GM23248 (cell line): ENCODE measurements around the gene C1orf216. TPM values are rescaled to one million over a fixed set of nuclear protein-coding genes. Genes with fewer than 3 reads are reported as not detected.
"Not testable (repeated sequence)": the region's sequence is repeated elsewhere in the genome, so short reads cannot be mapped to it uniquely, and the experiment has no call there.

Experiments
- DNase-seq: peaks from one replicate; pipeline ENCODE4 v3.0.0-alpha.2; 2015
- H2AFZ ChIP-seq: fragments of 200-600 bp; sonication (generic); 2 replicates; pipeline ENCODE4 v1.6.1; 2016; ENCODE audit warnings: antibody characterized with exemption
- H3F3A ChIP-seq: fragments of 200-600 bp; sonication (generic); 2 replicates; pipeline ENCODE4 v1.6.1; 2016; ENCODE audit warnings: mild to moderate bottlenecking, antibody characterized with exemption, mixed run types; ENCODE audit not compliant: insufficient read depth
- H3K27ac ChIP-seq: fragments of 200-600 bp; sonication (generic); 2 replicates; pipeline ENCODE4 v1.5.1; 2016; ENCODE audit warnings: mild to moderate bottlenecking
- H3K27me3 ChIP-seq: fragments of 200-600 bp; sonication (generic); replicated peaks from 2 replicates; pipeline ENCODE4 v1.6.1; 2016; ENCODE audit warnings: mild to moderate bottlenecking; ENCODE audit not compliant: insufficient read depth
- H3K36me3 ChIP-seq: fragments of 200-600 bp; sonication (generic); 2 replicates; pipeline ENCODE4 v1.6.1; 2016; ENCODE audit warnings: low read depth, mild to moderate bottlenecking
- H3K4me1 ChIP-seq: fragments of 200-600 bp; sonication (generic); 2 replicates; pipeline ENCODE4 v1.6.1; 2016; ENCODE audit warnings: mild to moderate bottlenecking; ENCODE audit not compliant: insufficient read depth
- H3K4me2 ChIP-seq: fragments of 200-600 bp; sonication (generic); one replicate; pipeline ENCODE4 v1.6.1; 2016; ENCODE audit warnings: mild to moderate bottlenecking; ENCODE audit not compliant: unreplicated experiment
- H3K4me3 ChIP-seq: fragments of 200-600 bp; sonication (generic); 2 replicates; pipeline ENCODE4 v1.5.1; 2016; ENCODE audit warnings: mild to moderate bottlenecking
- H3K79me2 ChIP-seq: fragments of 200-600 bp; sonication (generic); 2 replicates; pipeline ENCODE4 v1.6.1; 2016; ENCODE audit warnings: mild to moderate bottlenecking; ENCODE audit not compliant: insufficient read depth
- H3K9ac ChIP-seq: fragments of 200-600 bp; sonication (generic); 2 replicates; pipeline ENCODE4 v1.6.1; 2016; ENCODE audit warnings: mild to moderate bottlenecking
- H3K9me2 ChIP-seq: fragments of 200-600 bp; sonication (generic); 2 replicates; pipeline ENCODE4 v1.6.1; 2016; ENCODE audit warnings: mixed run types, mild to moderate bottlenecking, moderate library complexity; ENCODE audit not compliant: insufficient read depth
- H3K9me3 ChIP-seq: fragments of 200-600 bp; sonication (generic); one replicate; pipeline ENCODE4 v1.6.1; 2017; ENCODE audit warnings: low read depth
- H4K20me1 ChIP-seq: fragments of 200-600 bp; sonication (generic); 2 replicates; pipeline ENCODE4 v1.6.0; 2016; ENCODE audit not compliant: insufficient read depth
- EZH2 ChIP-seq: fragments of 200-600 bp; sonication (generic); IDR thresholded peaks from 2 replicates; pipeline ENCODE4 v1.6.1; 2018; ENCODE audit warnings: antibody characterized with exemption, mild to moderate bottlenecking; ENCODE audit not compliant: insufficient read depth, poor library complexity, severe bottlenecking
- EZH2phosphoT487 ChIP-seq: fragments of 200-600 bp; sonication (generic); IDR thresholded peaks from 2 replicates; pipeline ENCODE4 v1.6.1; 2018; ENCODE audit warnings: antibody characterized with exemption, moderate library complexity, mild to moderate bottlenecking, low read depth; ENCODE audit not compliant: insufficient read depth
- WGBS, 2 experiments: methylation state at CpG; one replicate each; pipeline ENCODE4 v1.1.6; 2015 to 2017; ENCODE audit warnings: low lambda C conversion rate in 2 of 2, low coverage in 1 of 2; ENCODE audit errors: missing lambda C conversion rate in 2 of 2; 5-methylcytosine and 5-hydroxymethylcytosine counted together
- in situ Hi-C: fragments of 300-500 bp; cut with MboI; formaldehyde crosslinking; loops from 2 replicates; pipeline ENCODE4 v1.15.0; 2020
- polyA plus RNA-seq: library from polyadenylated mRNA; unstranded; fragments of >200 nt; fragmentation: Nextera tagmentation; extraction: Ambion mirVana; gene quantifications from 2 replicates; pipeline ENCODE4 v1.2.1, GENCODE V29; 2016
- total RNA-seq: library from RNA; depleted of rRNA; stranded (reverse); fragments of >200 nt; shearing (Covaris generic); gene quantifications from 2 replicates; pipeline ENCODE4 v1.2.3, GENCODE V29; 2014

Gene C1orf216
- total and polyA plus RNA-seq, 2 experiments from 2014 or later, result 21.6 to 32.2 TPM

- Histone ChIP-seq H3K27ac (peak overlapping the region; percentile 76), H3K9me2 (no peaks in the 10 kb centered on the region), H3K9me3 (no peaks in the 10 kb centered on the region), H2AFZ (peak overlapping the region; percentile 98), H3K79me2 (peaks cover 53% of the 10 kb centered on the region), H3K27me3 (no peaks in the 10 kb centered on the region), H4K20me1 (no peaks in the 10 kb centered on the region), H3K4me3 (peak overlapping the region; percentile 94), H3K9ac (peak overlapping the region; percentile 88), H3K4me2 (peak overlapping the region; percentile 98), H3K4me1 (peaks cover 14% of the 10 kb centered on the region), H3K36me3 (no peaks in the 10 kb centered on the region; the same call in 1 of the 2 replicates), H3F3A (peaks cover 18% of the 10 kb centered on the region; the same call in 1 of the 2 replicates)
- DNase-seq, result peak; percentile 88
- in situ Hi-C loops, result loop anchor here (10.0 kb wide), 1 partner anchor 263 kb away; no protein-coding TSS in a partner anchor
- 1% methylated on average over 9 to 10 of the region's 10 CpGs for WGBS, 2 experiments
- TF ChIP-seq EZH2phosphoT487 (no peak), EZH2 (no peak)
These were observed 690 bp downstream of the C1orf216 start for GRCh38 chr1:35717911-35718476.

DNA sequence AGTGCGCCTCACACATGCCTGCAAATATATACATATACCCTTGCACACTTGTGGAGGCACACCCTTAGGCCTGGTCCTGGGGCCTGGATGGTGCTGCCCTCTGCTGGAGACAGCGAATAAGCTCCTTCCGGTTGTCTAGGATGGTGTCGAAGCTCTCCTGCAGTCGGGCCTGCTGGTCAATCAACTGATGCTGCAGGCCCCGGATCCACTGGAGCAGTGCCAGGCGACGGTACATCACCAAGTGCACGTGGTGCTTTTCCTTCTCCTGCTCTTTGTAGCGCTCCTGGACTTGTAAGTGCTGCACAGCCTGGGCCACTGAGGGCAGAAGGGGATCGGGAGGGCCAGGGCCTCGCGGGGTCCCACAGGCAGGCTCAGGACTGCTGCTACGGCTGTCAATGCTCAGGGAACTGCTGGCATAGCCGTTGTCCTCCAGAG is 3.1 kb downstream of the C1orf216 start:
- Histone ChIP-seq H3K27ac (no peak overlapping the region), H3K4me3 (no peak overlapping the region), H4K20me1 (no peaks in the 10 kb centered on the region), H3K9me3 (no peaks in the 10 kb centered on the region), H3K4me2 (peak overlapping the region; percentile 13), H3K27me3 (no peaks in the 10 kb centered on the region), H3K4me1 (peaks cover 14% of the 10 kb centered on the region), H2AFZ (no peak overlapping the region), H3F3A (peaks cover 21% of the 10 kb centered on the region; the same call in 1 of the 2 replicates), H3K79me2 (peaks cover 60% of the 10 kb centered on the region), H3K36me3 (no peaks in the 10 kb centered on the region; the same call in 1 of the 2 replicates), H3K9ac (no peak overlapping the region), H3K9me2 (no peaks in the 10 kb centered on the region)
- TF ChIP-seq EZH2, result no peak
- no peak for TF ChIP-seq EZH2phosphoT487
- in situ Hi-C loops, result loop anchor here (10.0 kb wide), 1 partner anchor 261 kb away; no protein-coding TSS in a partner anchor
- 32% methylated on average over 15 of the region's 15 CpGs for WGBS, 2 experiments
- DNase-seq, result peak; percentile 77

GRCh38 chr1:35714921-35715567 is 3.6 kb downstream of the C1orf216 start:
- Histone ChIP-seq H3K4me1 (peaks cover 14% of the 10 kb centered on the region), H3K79me2 (peaks cover 60% of the 10 kb centered on the region), H4K20me1 (no peaks in the 10 kb centered on the region), H3K9me3 (no peaks in the 10 kb centered on the region), H2AFZ (no peak overlapping the region), H3F3A (peaks cover 21% of the 10 kb centered on the region; the same call in 1 of the 2 replicates), H3K9ac (no peak overlapping the region), H3K27ac (no peak overlapping the region), H3K9me2 (no peaks in the 10 kb centered on the region), H3K4me3 (no peak overlapping the region), H3K4me2 (peak overlapping the region; percentile 13), H3K27me3 (no peaks in the 10 kb centered on the region), H3K36me3 (no peaks in the 10 kb centered on the region; the same call in 1 of the 2 replicates)
- TF ChIP-seq EZH2 (no peak), EZH2phosphoT487 (no peak)
- in situ Hi-C loops, result loop anchor here (10.0 kb wide), 1 partner anchor 260 kb away; no protein-coding TSS in a partner anchor
- 71 to 78% methylated on average over 2 of the region's 2 CpGs for WGBS, 2 experiments
- DNase-seq, result no peak

DNA sequence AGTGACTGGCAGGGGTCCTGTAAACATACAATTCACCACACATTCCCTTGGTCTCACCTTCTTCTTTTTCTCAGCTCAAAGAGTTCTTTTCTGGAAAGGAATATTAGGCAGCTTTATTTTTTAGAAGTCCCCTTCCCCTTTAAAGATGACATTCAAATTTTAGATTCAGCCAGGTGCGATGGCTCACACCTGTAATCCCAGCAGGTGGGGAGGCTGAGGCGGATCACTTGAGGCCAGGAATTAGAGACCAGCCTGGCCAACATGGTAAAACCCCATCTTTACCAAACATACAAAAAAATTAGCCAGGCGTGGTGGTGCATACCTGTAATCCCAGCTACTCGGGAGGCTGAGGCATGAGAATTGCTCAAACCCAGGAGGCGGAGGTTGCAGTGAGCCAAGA is 7.6 kb downstream of the C1orf216 start:
- in situ Hi-C loops, result loop anchor here (10.0 kb wide), 1 partner anchor 256 kb away; no protein-coding TSS in a partner anchor
- H3K9me3 ChIP-seq, H2AFZ ChIP-seq, H3K27me3 ChIP-seq, H3K9ac ChIP-seq, H3K4me3 ChIP-seq, H4K20me1 ChIP-seq, H3K27ac ChIP-seq, DNase-seq, H3K36me3 ChIP-seq, H3F3A ChIP-seq, H3K4me2 ChIP-seq, H3K9me2 ChIP-seq, H3K4me1 ChIP-seq: not testable (repeated sequence)
- WGBS, 2 experiments, result 97 to 99% methylated on average over 5 of the region's 5 CpGs
- peaks cover 38% of the 10 kb centered on the region for H3K79me2 ChIP-seq
